GM12872 (cell line): ENCODE results near the gene TMEM138.

Source experiments
- CTCF ChIP-seq: IDR thresholded peaks from 3 replicates; pipeline ENCODE4 v1.5.1; 2011; ENCODE audit warnings: low read depth, mild to moderate bottlenecking, low read length, moderate library complexity; ENCODE audit not compliant: insufficient read depth

TMEM138 gene

GRCh38 chr11:61404641-61405040 is 42.5 kb downstream of the TMEM138 start:
- no peak for TF ChIP-seq CTCF

- no peak for TF ChIP-seq CTCF
Observed at GRCh38 chr11:61406067-61406466, 43.9 kb downstream of the TMEM138 start.

- no peak for TF ChIP-seq CTCF
Observed at GRCh38 chr11:61406991-61407728, 45.0 kb downstream of the TMEM138 start.

- TF ChIP-seq CTCF, result no peak
Observed at GRCh38 chr11:61411589-61411988, 49.4 kb downstream of the TMEM138 start.

GRCh38 chr11:61413496-61413895 is 51.3 kb downstream of the TMEM138 start:
- no peak for TF ChIP-seq CTCF

- TF ChIP-seq CTCF, result no peak
Observed at GRCh38 chr11:61414547-61414946, 52.4 kb downstream of the TMEM138 start.

- TF ChIP-seq CTCF, result no peak
Observed at GRCh38 chr11:61415381-61415780, 53.2 kb downstream of the TMEM138 start.
